GM21825 (cell line): ENCODE measurements around the gene C2orf69.
A peak's percentile ranks its signal among the peaks of the same experiment; 100 is the strongest.
"Not testable (repeated sequence)": the region's sequence is repeated elsewhere in the genome, so short reads cannot be mapped to it uniquely, and the experiment has no call there.

ENCODE experiments used
- ATAC-seq: cut with Tn5 transposase; IDR thresholded peaks from one replicate; pipeline ENCODE4 v1.9.1; 2021; ENCODE audit warnings: mild to moderate bottlenecking, moderate library complexity; ENCODE audit not compliant: unreplicated experiment

Gene C2orf69

GRCh38 chr2:199911052-199911876 lies at the start of gene C2orf69:
C2orf69 (plus strand) TSS chr2:199911293; CDS start chr2:199911439, 146 bp downstream.
- peak; percentile 92 for ATAC-seq

GRCh38 chr2:199862788-199863187 lies 48.3 kb upstream of the C2orf69 start:
- no peak for ATAC-seq

GRCh38 chr2:199865905-199866304 lies 45.2 kb upstream of the C2orf69 start:
- no peak for ATAC-seq

GRCh38 chr2:199868431-199869226 lies 42.5 kb upstream of the C2orf69 start:
- ATAC-seq = no peak

GRCh38 chr2:199869227-199869541 lies 41.9 kb upstream of the C2orf69 start:
- no peak for ATAC-seq

GRCh38 chr2:199869653-199870052 lies 41.4 kb upstream of the C2orf69 start:
- no peak for ATAC-seq

GRCh38 chr2:199870581-199870980 lies 40.5 kb upstream of the C2orf69 start:
- ATAC-seq = no peak

- ATAC-seq = no peak
Observed at GRCh38 chr2:199874209-199874608, 36.9 kb upstream of the C2orf69 start.

- no peak for ATAC-seq
Observed at GRCh38 chr2:199875400-199875799, 35.7 kb upstream of the C2orf69 start.

- no peak for ATAC-seq
Observed at GRCh38 chr2:199882667-199883066, 28.4 kb upstream of the C2orf69 start.

- ATAC-seq = no peak
Observed at GRCh38 chr2:199883474-199884212, 27.4 kb upstream of the C2orf69 start.

- no peak for ATAC-seq
Observed at GRCh38 chr2:199895406-199895805, 15.7 kb upstream of the C2orf69 start.

- no peak for ATAC-seq
Observed at GRCh38 chr2:199896617-199897016, 14.5 kb upstream of the C2orf69 start.

GRCh38 chr2:199901942-199902341 lies 9.2 kb upstream of the C2orf69 start:
- ATAC-seq = no peak

- ATAC-seq = no peak
Observed at GRCh38 chr2:199902486-199903110, 8.5 kb upstream of the C2orf69 start.

GRCh38 chr2:199903111-199903510 lies 8.0 kb upstream of the C2orf69 start:
- no peak for ATAC-seq

- no peak for ATAC-seq
Observed at GRCh38 chr2:199907008-199907714, 3.9 kb upstream of the C2orf69 start.

- ATAC-seq = no peak
Observed at GRCh38 chr2:199910338-199911051, 598 bp upstream of the C2orf69 start.

- no peak for ATAC-seq
Observed at GRCh38 chr2:199911877-199912161, 726 bp downstream of the C2orf69 start.

GRCh38 chr2:199912553-199913114 lies 1.5 kb downstream of the C2orf69 start:
- ATAC-seq = not testable (repeated sequence)
